Stimulated activated CD4-positive, alpha-beta T cell treated with anti-CD3 and anti-CD28 coated beads, TNF-alpha, amount 100 ng/mL, for 24 hours (primary cell): ENCODE results near the gene CAPN11.
"Not testable (repeated sequence)": the region's sequence is repeated elsewhere in the genome, so short reads cannot be mapped to it uniquely, and the experiment has no call there.

Experiments
- DNase-seq, 3 experiments: peaks; one replicate each; pipeline ENCODE4 v3.0.0-alpha.2; 2020; ENCODE audit warnings: low read depth in 3 of 3

CAPN11 gene

GRCh38 chr6:44228031-44228430 is 69.4 kb downstream of the CAPN11 start:
- no peak for DNase-seq

GRCh38 chr6:44228433-44228832 is 69.8 kb downstream of the CAPN11 start:
- no peak for DNase-seq

DNA sequence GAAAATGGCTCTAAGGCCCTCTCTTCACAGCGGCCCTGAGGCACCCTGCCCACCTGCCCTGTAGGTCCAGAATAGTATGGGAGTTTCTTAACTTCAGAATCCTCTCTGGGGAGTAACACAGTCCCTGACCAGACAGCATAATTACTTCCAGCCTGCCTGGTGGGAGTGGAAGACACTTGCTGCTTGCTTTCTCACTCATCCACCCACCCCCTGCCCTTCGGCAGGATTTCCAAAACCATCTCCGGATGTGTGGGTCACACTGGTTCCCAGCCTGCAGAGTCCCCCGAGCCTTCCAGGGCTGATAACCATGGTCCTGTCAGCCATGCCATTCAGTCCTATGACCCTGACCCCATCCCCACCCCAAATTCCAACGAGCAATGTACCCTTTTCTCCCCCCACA is 70.2 kb downstream of the CAPN11 start:
- DNase-seq = no peak

DNA sequence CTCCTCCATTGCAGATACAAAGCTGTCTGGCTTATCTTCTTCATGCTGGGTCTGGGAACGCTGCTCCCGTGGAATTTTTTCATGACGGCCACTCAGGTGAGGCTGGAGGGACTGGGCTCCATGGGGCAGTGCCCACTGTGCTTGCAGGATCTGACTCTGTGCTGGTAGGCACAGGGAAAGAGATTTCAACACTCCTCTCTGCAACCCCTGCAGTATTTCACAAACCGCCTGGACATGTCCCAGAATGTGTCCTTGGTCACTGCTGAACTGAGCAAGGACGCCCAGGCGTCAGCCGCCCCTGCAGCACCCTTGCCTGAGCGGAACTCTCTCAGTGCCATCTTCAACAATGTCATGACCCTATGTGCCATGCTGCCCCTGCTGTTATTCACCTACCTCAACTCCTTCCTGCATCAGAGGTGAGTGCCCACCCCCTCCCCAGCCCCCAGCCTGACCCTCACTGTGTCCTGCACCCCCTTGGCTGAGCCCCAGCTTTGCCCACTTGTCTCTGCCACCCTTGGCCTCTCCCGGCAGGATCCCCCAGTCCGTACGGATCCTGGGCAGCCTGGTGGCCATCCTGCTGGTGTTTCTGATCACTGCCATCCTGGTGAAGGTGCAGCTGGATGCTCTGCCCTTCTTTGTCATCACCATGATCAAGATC is 70.9 kb downstream of the CAPN11 start:
- no peak for DNase-seq

- no peak for DNase-seq
Measured at GRCh38 chr6:44230034-44230675, 71.5 kb downstream of the CAPN11 start.

DNA sequence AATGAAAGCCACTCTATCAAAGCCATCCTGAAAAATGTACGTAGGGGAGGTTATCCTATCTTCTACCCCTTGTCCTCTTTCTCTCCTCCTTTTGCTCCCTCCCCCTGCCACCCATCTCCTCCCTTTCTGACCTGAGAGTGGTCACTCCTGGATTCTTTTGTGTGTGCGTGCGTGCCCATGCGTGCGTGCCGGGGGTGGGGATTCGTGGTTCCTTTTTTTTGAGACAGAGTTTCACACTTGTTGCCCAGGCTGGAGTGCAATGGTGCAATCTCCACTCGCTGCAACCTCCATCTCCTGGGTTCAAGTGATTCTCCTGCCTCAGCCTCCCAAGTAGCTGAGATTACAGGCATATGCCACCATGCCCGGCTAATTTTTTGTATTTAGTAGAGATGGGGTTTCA is 72.8 kb downstream of the CAPN11 start:
- DNase-seq = not testable (repeated sequence)

- DNase-seq = no peak
Measured at GRCh38 chr6:44232676-44233566, 74.3 kb downstream of the CAPN11 start.

- DNase-seq = no peak
Measured at GRCh38 chr6:44233567-44234100, 75.0 kb downstream of the CAPN11 start.
